AG09319 (cell line): Measurements from ENCODE around the gene SPOCK1.

Experiments used
- DNase-seq: peaks from one replicate; pipeline ENCODE4 v3.0.0-alpha.2; 2010; ENCODE audit warnings: low read depth; ENCODE audit errors: extremely low read depth
- CTCF ChIP-seq: IDR thresholded peaks from 2 replicates; pipeline ENCODE4 v1.5.1; 2011; ENCODE audit warnings: low read depth, mild to moderate bottlenecking, inconsistent platforms, low read length, moderate library complexity

SPOCK1 gene

GRCh38 chr5:137148159-137148558, 351.0 kb downstream of the SPOCK1 start:
- TF ChIP-seq CTCF, result no peak
- DNase-seq, result no peak

- DNase-seq, result no peak
- no peak for TF ChIP-seq CTCF
These were observed 351.8 kb downstream of the SPOCK1 start for GRCh38 chr5:137147346-137147745.

GRCh38 chr5:137146402-137146890, 352.7 kb downstream of the SPOCK1 start:
- no peak for TF ChIP-seq CTCF
- peak; percentile 89 for DNase-seq

GRCh38 chr5:137145721-137146120, 353.4 kb downstream of the SPOCK1 start:
- no peak for TF ChIP-seq CTCF
- DNase-seq, result no peak

- no peak for DNase-seq
- no peak for TF ChIP-seq CTCF
These were observed 354.5 kb downstream of the SPOCK1 start for GRCh38 chr5:137144656-137145055.

- no peak for TF ChIP-seq CTCF
- peak; percentile 65 for DNase-seq
These were observed 356.1 kb downstream of the SPOCK1 start for GRCh38 chr5:137142764-137143605.

GRCh38 chr5:137142346-137142745, 356.8 kb downstream of the SPOCK1 start:
- TF ChIP-seq CTCF, result no peak
- no peak for DNase-seq
